ENCODE measurements around the gene PTPRK. TPM values are rescaled to one million over a fixed set of nuclear protein-coding genes. Genes with fewer than 3 reads are reported as not detected.

PTPRK gene
- total RNA-seq, 1 experiment from 2014 or later: 36.9 TPM

GRCh38 chr6:128230267-128230989 lies 290.0 kb downstream of the PTPRK start:
- H3K27me3 ChIP-seq (ENCODE audit: control insufficient read depth, insufficient read depth, low read length): no peaks in the 10 kb centered on the region

GRCh38 chr6:128225612-128226011 lies 294.8 kb downstream of the PTPRK start:
- no peak overlapping the region for H3K4me3 ChIP-seq (ENCODE audit: insufficient read depth, low read depth, low read length)
- H3K27me3 ChIP-seq (ENCODE audit: control insufficient read depth, insufficient read depth, low read length): no peaks in the 10 kb centered on the region
- no peaks in the 10 kb centered on the region for H3K36me3 ChIP-seq (replicated peaks; ENCODE audit: control insufficient read depth, insufficient read depth, low read length)
- DNase-seq: no peak

More at GRCh38 chr6:128230267-128230989, 290.0 kb downstream of the PTPRK start:
- no peaks in the 10 kb centered on the region for H3K36me3 ChIP-seq (replicated peaks; ENCODE audit: control insufficient read depth, insufficient read depth, low read length)
- DNase-seq: no peak
- no peak overlapping the region for H3K4me3 ChIP-seq (ENCODE audit: insufficient read depth, low read depth, low read length)

GRCh38 chr6:128216917-128217316 lies 303.5 kb downstream of the PTPRK start:
- H3K36me3 ChIP-seq (replicated peaks; ENCODE audit: control insufficient read depth, insufficient read depth, low read length): no peaks in the 10 kb centered on the region
- H3K27me3 ChIP-seq (ENCODE audit: control insufficient read depth, insufficient read depth, low read length): no peaks in the 10 kb centered on the region
- H3K4me3 ChIP-seq (ENCODE audit: insufficient read depth, low read depth, low read length): no peak overlapping the region
- DNase-seq: no peak

DNA sequence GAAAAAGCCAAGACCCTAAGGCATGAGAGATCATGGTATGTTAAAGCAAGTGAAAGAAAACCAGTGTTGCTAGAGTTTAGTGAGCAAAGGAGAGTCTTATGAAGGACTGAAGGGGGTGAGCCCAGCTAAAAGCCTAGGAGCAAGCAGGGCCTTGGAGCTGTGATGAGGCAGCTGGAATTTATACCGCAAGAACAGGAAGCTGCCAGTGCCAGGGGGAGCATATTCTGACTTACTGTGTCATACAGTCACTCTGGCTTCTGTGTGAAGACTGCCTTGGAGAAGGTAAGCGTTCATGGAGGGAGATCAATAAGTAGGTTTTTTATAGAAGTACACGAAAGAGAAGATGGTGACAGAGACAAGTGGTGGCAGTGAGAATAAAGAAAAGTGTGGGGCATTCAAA lies 310.6 kb downstream of the PTPRK start:
- Histone ChIP-seq H3K4me3 (ENCODE audit: insufficient read depth, low read depth, low read length) (no peak overlapping the region), H3K27me3 (ENCODE audit: control insufficient read depth, insufficient read depth, low read length) (no peaks in the 10 kb centered on the region), H3K36me3 (replicated peaks; ENCODE audit: control insufficient read depth, insufficient read depth, low read length) (no peaks in the 10 kb centered on the region; the same call in 1 of the 2 replicates)
- DNase-seq: no peak

DNA sequence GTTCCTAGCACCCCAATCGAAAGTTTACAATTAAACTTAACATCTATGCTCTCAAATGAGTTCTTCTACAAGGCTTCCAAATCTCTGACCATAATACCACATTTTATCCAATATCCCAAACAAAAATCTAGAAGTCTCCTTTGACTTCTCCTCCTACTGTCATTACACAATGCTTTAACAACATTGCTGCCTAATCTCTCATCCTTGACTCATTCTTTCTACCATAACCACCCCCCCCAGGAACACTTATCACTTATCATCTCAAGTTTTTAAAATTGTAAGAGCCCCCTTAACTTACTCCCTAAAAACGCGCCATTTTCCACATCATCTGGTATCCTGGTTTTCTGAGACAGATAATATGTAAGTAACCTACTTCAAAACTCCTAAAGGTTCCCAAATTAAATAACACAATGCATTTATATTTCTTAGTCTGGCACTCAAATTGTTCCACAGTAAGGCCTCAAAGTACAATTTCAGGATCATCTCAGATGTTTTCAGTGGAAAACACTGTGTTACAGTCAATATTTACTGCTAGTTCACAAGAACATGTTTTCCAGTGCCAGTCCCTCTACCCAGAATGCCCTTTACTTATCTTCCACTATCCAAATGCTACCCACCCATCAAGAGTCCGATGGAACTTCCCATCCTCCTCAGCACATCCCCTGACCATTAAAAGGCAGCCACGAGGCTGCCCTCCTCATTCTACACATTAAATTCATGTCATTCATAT lies 311.4 kb downstream of the PTPRK start:
- DNase-seq: no peak
- Histone ChIP-seq H3K36me3 (replicated peaks; ENCODE audit: control insufficient read depth, insufficient read depth, low read length) (no peaks in the 10 kb centered on the region; the same call in 1 of the 2 replicates), H3K27me3 (ENCODE audit: control insufficient read depth, insufficient read depth, low read length) (no peaks in the 10 kb centered on the region), H3K4me3 (ENCODE audit: insufficient read depth, low read depth, low read length) (no peak overlapping the region)

GRCh38 chr6:128208078-128208477 lies 312.3 kb downstream of the PTPRK start:
- no peak for DNase-seq
- no peaks in the 10 kb centered on the region for H3K27me3 ChIP-seq (ENCODE audit: control insufficient read depth, insufficient read depth, low read length)

GRCh38 chr6:128206610-128207426 lies 313.6 kb downstream of the PTPRK start:
- Histone ChIP-seq H3K27me3 (ENCODE audit: control insufficient read depth, insufficient read depth, low read length) (no peaks in the 10 kb centered on the region), H3K4me3 (ENCODE audit: insufficient read depth, low read depth, low read length) (no peak overlapping the region), H3K36me3 (replicated peaks; ENCODE audit: control insufficient read depth, insufficient read depth, low read length) (no peaks in the 10 kb centered on the region; the same call in 1 of the 2 replicates)
- DNase-seq: no peak

More at GRCh38 chr6:128208078-128208477, 312.3 kb downstream of the PTPRK start:
- no peaks in the 10 kb centered on the region; the same call in 1 of the 2 replicates for H3K36me3 ChIP-seq (replicated peaks; ENCODE audit: control insufficient read depth, insufficient read depth, low read length)
- no peak overlapping the region for H3K4me3 ChIP-seq (ENCODE audit: insufficient read depth, low read depth, low read length)

DNA sequence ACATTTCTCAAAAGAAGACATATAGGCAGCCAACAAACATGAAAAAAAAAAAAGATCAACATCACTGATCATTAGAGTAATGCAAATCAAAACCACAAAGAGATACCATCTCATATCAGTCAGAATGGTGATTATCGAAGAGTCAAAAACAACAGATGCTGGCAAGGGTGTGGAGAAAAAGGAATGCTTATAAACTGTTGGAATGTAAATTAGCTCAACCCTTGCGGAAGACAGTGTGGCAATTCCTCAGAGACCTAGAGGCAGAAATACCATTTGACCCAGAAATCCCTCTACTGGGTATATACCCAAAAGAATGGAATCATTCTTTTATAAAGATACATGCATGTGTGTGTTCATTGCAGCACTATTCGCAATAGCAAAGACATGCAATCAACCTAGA lies 315.8 kb downstream of the PTPRK start:
- Histone ChIP-seq H3K4me3 (ENCODE audit: insufficient read depth, low read depth, low read length) (no peak overlapping the region), H3K27me3 (ENCODE audit: control insufficient read depth, insufficient read depth, low read length) (no peaks in the 10 kb centered on the region), H3K36me3 (replicated peaks; ENCODE audit: control insufficient read depth, insufficient read depth, low read length) (no peaks in the 10 kb centered on the region)
- no peak for DNase-seq

- Histone ChIP-seq H3K27me3 (ENCODE audit: control insufficient read depth, insufficient read depth, low read length) (no peaks in the 10 kb centered on the region), H3K36me3 (replicated peaks; ENCODE audit: control insufficient read depth, insufficient read depth, low read length) (no peaks in the 10 kb centered on the region), H3K4me3 (ENCODE audit: insufficient read depth, low read depth, low read length) (no peak overlapping the region)
- no peak for DNase-seq
Measured at GRCh38 chr6:128202169-128202765, 318.1 kb downstream of the PTPRK start.

DNA sequence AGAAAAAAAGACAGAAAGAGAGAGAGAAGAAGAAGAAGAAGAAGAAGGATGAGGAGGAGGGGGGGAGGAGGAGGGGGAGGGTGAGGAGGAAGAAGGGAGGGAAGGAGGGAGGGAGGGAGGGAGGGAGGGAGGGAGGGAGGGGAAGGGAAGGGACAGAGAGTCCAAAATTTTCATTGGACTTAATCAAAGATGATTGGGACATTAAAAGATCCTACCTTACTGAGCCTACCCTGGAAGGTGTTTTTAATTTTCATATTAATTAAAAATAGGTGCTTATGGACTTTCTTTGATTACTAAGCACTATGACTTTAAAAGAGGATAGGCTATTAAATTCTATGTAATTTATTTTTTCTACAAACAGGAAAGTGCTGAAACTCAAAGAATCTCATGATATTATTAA lies 319.6 kb downstream of the PTPRK start:
- Histone ChIP-seq H3K27me3 (ENCODE audit: control insufficient read depth, insufficient read depth, low read length) (no peaks in the 10 kb centered on the region), H3K36me3 (replicated peaks; ENCODE audit: control insufficient read depth, insufficient read depth, low read length) (no peaks in the 10 kb centered on the region), H3K4me3 (ENCODE audit: insufficient read depth, low read depth, low read length) (no peak overlapping the region)
- no peak for DNase-seq

DNA sequence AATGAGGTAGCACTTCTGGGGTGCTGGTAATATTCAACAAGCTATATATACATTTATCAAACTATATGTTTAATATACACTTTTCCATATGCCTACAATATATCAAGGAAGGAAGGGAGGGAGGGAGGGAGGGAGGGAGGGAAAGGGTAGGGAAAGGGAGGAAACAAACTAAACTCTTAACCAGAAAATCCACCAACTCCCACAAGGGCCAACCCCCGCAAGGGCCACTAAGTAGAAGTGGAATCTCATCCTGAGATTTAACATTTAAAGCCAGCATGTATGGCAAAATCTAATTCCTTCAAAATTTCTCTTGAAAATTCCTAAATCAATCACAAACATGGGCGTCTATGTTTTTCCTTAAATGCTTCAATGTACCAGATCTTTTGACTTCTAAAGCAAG lies 320.9 kb downstream of the PTPRK start:
- Histone ChIP-seq H3K36me3 (replicated peaks; ENCODE audit: control insufficient read depth, insufficient read depth, low read length) (no peaks in the 10 kb centered on the region), H3K4me3 (ENCODE audit: insufficient read depth, low read depth, low read length) (no peak overlapping the region), H3K27me3 (ENCODE audit: control insufficient read depth, insufficient read depth, low read length) (no peaks in the 10 kb centered on the region)
- DNase-seq: no peak

GRCh38 chr6:128192972-128193371 lies 327.4 kb downstream of the PTPRK start:
- Histone ChIP-seq H3K36me3 (replicated peaks; ENCODE audit: control insufficient read depth, insufficient read depth, low read length) (no peaks in the 10 kb centered on the region), H3K4me3 (ENCODE audit: insufficient read depth, low read depth, low read length) (no peak overlapping the region), H3K27me3 (ENCODE audit: control insufficient read depth, insufficient read depth, low read length) (no peaks in the 10 kb centered on the region)
- DNase-seq: no peak

GRCh38 chr6:128188678-128189077 lies 331.7 kb downstream of the PTPRK start:
- Histone ChIP-seq H3K36me3 (replicated peaks; ENCODE audit: control insufficient read depth, insufficient read depth, low read length) (no peaks in the 10 kb centered on the region), H3K27me3 (ENCODE audit: control insufficient read depth, insufficient read depth, low read length) (no peaks in the 10 kb centered on the region), H3K4me3 (ENCODE audit: insufficient read depth, low read depth, low read length) (no peak overlapping the region)
- no peak for DNase-seq

GRCh38 chr6:128186729-128187128 lies 333.7 kb downstream of the PTPRK start:
- H3K27me3 ChIP-seq (ENCODE audit: control insufficient read depth, insufficient read depth, low read length): no peaks in the 10 kb centered on the region
- DNase-seq: no peak
- H3K36me3 ChIP-seq (replicated peaks; ENCODE audit: control insufficient read depth, insufficient read depth, low read length): no peaks in the 10 kb centered on the region
- H3K4me3 ChIP-seq (ENCODE audit: insufficient read depth, low read depth, low read length): no peak overlapping the region
